ENCODE data around the gene DLGAP1. TPM values are rescaled to one million over a fixed set of nuclear protein-coding genes. Genes with fewer than 3 reads are reported as not detected.
"Not testable (repeated sequence)": the region's sequence is repeated elsewhere in the genome, so short reads cannot be mapped to it uniquely, and the experiment has no call there.

Gene DLGAP1
- polyA plus RNA-seq, 1 experiment, result 0.09 TPM

DNA sequence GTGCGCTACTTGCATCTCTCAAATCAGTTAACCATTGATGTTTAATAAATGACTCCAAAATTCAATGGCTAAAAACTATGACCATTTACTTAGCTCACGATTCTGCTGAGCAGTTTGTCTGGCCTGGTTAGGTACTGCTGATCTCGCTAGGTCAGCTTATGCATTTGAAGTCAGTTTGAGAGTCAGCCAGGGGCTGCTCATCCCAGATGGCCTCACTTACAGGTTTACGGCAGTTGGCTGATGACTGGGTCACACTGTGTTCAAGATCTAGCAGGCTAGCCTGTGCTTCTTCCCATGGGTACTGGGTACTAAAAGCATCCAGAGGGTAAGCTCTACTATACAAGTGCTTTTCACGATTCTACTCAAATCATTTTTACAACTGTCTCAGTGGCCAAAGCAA, 122.1 kb downstream of the DLGAP1 start:
- H3K4me3 ChIP-seq (ENCODE audit: low read depth, low read length), result no peak overlapping the region
- TF ChIP-seq, protein P1, sequence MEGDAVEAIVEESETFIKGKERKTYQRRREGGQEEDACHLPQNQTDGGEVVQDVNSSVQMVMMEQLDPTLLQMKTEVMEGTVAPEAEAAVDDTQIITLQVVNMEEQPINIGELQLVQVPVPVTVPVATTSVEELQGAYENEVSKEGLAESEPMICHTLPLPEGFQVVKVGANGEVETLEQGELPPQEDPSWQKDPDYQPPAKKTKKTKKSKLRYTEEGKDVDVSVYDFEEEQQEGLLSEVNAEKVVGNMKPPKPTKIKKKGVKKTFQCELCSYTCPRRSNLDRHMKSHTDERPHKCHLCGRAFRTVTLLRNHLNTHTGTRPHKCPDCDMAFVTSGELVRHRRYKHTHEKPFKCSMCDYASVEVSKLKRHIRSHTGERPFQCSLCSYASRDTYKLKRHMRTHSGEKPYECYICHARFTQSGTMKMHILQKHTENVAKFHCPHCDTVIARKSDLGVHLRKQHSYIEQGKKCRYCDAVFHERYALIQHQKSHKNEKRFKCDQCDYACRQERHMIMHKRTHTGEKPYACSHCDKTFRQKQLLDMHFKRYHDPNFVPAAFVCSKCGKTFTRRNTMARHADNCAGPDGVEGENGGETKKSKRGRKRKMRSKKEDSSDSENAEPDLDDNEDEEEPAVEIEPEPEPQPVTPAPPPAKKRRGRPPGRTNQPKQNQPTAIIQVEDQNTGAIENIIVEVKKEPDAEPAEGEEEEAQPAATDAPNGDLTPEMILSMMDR (IDR thresholded peaks at IDR 0.05; ENCODE audit: low read depth, low read length), result no peak
- ChIA-PET CTCF (no interaction called here), POLR2A (interaction anchor here (0.6 kb wide), 1 partner anchor 373 kb away, joined by 5 read pairs; no protein-coding TSS in a partner anchor)
- H3K27me3 ChIP-seq (ENCODE audit: control insufficient read depth, insufficient read depth, low read length), result no peaks in the 10 kb centered on the region
- DNase-seq (ENCODE audit: low read depth, low spot score), result no peak
- H3K27ac ChIP-seq (ENCODE audit: low read depth, low read length), result no peak overlapping the region
- H3K9me3 ChIP-seq (ENCODE audit: control insufficient read depth, insufficient read depth, low read length), result peaks cover 11% of the 10 kb centered on the region

DNA sequence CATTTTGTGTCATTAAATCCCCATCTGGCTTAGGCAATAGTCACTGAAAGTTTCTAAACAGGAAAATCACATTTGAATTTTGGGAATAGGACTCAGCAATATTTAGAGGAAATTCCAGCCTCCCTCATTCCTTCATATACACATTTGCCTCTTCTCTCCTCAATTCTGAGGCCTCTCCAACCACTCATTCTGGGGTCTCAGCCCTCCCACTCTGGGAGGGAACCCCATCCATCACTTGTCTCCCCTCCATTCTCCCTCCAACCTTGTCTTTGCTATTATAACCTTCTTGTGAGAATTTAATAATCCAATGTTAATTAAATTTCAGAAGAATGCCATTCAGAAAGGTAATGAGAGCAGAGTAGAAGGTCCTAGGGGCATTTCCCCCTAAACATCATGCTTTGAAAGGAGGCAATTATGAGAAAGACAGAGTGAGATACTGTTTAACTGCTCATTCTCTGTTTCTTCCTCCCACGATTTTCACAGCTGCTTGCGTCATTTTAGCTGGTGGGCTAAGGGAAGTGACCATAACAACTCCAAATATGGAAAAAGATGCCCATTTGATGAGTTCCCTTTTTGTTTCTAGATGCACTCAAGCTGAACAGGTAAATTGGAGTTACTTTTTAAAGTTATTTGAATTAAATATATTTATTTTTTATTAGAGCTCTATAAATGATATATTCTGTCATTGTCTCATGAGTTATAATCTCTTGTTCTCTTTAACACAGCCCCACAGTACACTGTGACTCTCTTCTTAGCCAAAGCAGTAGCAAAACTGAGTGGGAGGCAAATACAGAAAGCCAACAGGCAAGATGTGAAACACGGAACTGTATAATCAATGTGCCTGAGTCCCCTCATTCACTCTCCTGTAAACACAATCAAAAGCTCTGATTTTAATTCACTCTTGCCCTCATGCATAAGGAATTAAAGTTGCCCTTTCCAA, 135.1 kb downstream of the DLGAP1 start:
- DNase-seq (ENCODE audit: low read depth, low spot score), result no peak

DNA sequence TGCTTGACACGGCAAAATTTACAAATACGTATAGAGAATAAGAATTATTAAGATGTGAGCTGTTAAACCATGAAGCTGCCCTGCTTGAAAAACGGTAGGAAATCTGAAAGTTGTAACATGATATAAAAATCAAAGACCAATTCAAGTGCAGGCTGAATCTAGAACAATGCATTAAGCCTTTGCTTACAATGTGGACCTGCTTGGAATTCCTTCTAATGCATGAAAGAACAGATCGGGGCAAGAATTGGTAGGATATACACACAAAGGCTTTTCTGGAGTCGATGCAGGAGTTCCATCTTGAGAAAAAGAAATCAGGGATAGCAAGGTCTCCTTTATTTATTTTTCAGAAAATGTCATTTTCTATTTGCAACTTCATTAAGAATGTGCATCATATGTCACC, 136.8 kb downstream of the DLGAP1 start:
- ChIA-PET POLR2A (no interaction called here), CTCF (interaction anchor here (0.6 kb wide), 1 partner anchor 138 kb away, joined by 3 read pairs; no protein-coding TSS in a partner anchor)
- TF ChIP-seq, protein P1 (IDR thresholded peaks at IDR 0.05; ENCODE audit: low read depth, low read length), result no peak
- DNase-seq (ENCODE audit: low read depth, low spot score), result no peak
- no peak overlapping the region for H3K4me3 ChIP-seq (ENCODE audit: low read depth, low read length)
- H3K9me3 ChIP-seq (ENCODE audit: control insufficient read depth, insufficient read depth, low read length), result peaks cover 14% of the 10 kb centered on the region
- H3K27me3 ChIP-seq (ENCODE audit: control insufficient read depth, insufficient read depth, low read length), result no peaks in the 10 kb centered on the region
- H3K27ac ChIP-seq (ENCODE audit: low read depth, low read length), result no peak overlapping the region

More for the DNA sequence above, 135.1 kb downstream of the DLGAP1 start:
- TF ChIP-seq, protein P1 (IDR thresholded peaks at IDR 0.05; ENCODE audit: low read depth, low read length), result no peak
- Histone ChIP-seq H3K27ac (ENCODE audit: low read depth, low read length) (no peak overlapping the region), H3K27me3 (ENCODE audit: control insufficient read depth, insufficient read depth, low read length) (no peaks in the 10 kb centered on the region), H3K9me3 (ENCODE audit: control insufficient read depth, insufficient read depth, low read length) (peaks cover 14% of the 10 kb centered on the region), H3K4me3 (ENCODE audit: low read depth, low read length) (no peak overlapping the region)
- CTCF ChIA-PET, result no interaction called here
- POLR2A ChIA-PET, result no interaction called here

DNA sequence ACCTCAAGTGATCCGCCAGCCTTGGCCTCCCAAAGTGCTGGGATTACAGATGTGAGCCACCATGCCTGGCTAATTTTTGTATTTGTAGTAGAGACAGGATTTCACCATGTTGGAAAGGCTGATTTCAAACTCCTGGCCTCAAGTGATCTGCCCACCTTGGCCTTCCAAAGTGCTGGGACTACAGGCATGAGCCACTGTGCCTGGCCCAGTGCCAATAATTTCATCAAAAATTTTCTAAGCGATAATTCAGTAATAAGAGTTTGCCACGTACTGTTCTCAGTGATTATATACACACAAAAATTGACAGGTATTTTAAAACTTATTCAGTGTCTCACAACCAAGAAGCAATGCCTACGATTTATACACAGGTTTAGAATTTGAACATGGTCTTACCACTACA, 143.2 kb downstream of the DLGAP1 start:
- CTCF ChIA-PET; DNase-seq (ENCODE audit: low read depth, low spot score); H3K4me3 ChIP-seq (ENCODE audit: low read depth, low read length); H3K27ac ChIP-seq (ENCODE audit: low read depth, low read length); H3K27me3 ChIP-seq (ENCODE audit: control insufficient read depth, insufficient read depth, low read length); POLR2A ChIA-PET: not testable (repeated sequence)
- peaks cover 14% of the 10 kb centered on the region for H3K9me3 ChIP-seq (ENCODE audit: control insufficient read depth, insufficient read depth, low read length)

DNA sequence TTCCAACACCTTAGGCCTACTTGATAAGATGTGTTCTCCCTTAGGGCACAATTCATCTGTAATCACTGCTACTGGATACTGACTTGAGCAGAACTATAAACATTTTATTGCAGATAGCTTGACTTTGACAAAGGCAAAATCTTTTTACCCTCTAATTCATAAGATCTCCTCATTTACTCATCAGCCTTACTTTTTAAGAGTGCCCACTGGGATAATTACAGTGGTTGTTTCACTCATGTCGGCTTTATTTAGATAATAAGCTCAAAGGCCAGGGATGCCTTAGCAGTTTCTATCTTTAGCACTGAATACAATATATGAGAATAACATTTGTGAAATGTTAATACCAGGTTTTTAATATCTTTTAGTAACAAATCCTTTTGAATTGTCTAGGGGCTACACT, 144.0 kb downstream of the DLGAP1 start:
- no peaks in the 10 kb centered on the region for H3K27me3 ChIP-seq (ENCODE audit: control insufficient read depth, insufficient read depth, low read length)
- POLR2A ChIA-PET, result no interaction called here

More for the DNA sequence above, 144.0 kb downstream of the DLGAP1 start:
- no peak overlapping the region for H3K4me3 ChIP-seq (ENCODE audit: low read depth, low read length)
- H3K9me3 ChIP-seq (ENCODE audit: control insufficient read depth, insufficient read depth, low read length), result peaks cover 6% of the 10 kb centered on the region
- no peak overlapping the region for H3K27ac ChIP-seq (ENCODE audit: low read depth, low read length)
- no peak for DNase-seq (ENCODE audit: low read depth, low spot score)
- TF ChIP-seq, protein P1 (IDR thresholded peaks at IDR 0.05; ENCODE audit: low read depth, low read length), result no peak
- CTCF ChIA-PET, result no interaction called here

All from AG04450 (cell line).